Fibroblast of lung (primary cell): ENCODE data around the gene NIFK.

ENCODE experiments used
- EZH2 ChIP-seq: IDR thresholded peaks from 2 replicates; pipeline ENCODE4 v1.5.1; 2012; ENCODE audit warnings: low read length, control low read depth, mild to moderate bottlenecking; ENCODE audit errors: missing control alignments
- TF ChIP-seq, protein P1 (sequence below), 2 donors: IDR thresholded peaks in 1 of 2; conservative IDR thresholded peaks in 1 of 2; 1 replicate in 1 of 2; 2 replicates in 1 of 2; pipeline ENCODE4 v1.5.1; 2011 to 2012; ENCODE audit warnings: low read length in 2 of 2, control low read depth in 1 of 2, inconsistent platforms in 1 of 2, low read depth in 1 of 2, mild to moderate bottlenecking in 1 of 2

DNA sequence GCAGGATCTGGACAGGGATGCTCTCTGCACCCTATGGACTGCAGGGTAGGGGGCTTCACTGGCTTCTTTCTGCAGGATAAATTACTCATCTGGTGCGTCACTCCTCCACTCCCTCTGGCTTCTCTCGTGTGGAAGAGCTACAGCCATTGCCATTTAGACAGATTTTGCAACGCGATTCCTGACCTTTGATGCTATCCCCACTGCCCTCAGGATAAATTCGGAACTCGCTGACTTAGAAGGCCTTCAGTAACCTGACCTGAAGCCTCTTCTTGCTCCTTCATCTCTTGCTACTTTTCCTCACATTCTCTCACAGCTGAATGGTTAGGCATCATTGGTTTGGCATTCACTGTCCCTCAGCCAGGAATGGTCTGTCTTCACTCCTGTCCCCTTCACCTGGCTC is 5.3 kb downstream of the NIFK start:
- TF ChIP-seq EZH2, result no peak
- TF ChIP-seq, protein P1, sequence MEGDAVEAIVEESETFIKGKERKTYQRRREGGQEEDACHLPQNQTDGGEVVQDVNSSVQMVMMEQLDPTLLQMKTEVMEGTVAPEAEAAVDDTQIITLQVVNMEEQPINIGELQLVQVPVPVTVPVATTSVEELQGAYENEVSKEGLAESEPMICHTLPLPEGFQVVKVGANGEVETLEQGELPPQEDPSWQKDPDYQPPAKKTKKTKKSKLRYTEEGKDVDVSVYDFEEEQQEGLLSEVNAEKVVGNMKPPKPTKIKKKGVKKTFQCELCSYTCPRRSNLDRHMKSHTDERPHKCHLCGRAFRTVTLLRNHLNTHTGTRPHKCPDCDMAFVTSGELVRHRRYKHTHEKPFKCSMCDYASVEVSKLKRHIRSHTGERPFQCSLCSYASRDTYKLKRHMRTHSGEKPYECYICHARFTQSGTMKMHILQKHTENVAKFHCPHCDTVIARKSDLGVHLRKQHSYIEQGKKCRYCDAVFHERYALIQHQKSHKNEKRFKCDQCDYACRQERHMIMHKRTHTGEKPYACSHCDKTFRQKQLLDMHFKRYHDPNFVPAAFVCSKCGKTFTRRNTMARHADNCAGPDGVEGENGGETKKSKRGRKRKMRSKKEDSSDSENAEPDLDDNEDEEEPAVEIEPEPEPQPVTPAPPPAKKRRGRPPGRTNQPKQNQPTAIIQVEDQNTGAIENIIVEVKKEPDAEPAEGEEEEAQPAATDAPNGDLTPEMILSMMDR (conservative IDR thresholded peaks at IDR 0.05 in 1 of 2, IDR thresholded peaks at IDR 0.05 in 1 of 2; ENCODE audit: low read depth in 1 of 2, low read length in 2 of 2), result no peak
